ENCODE results near the gene FLAD1.

The FLAD1 gene

GRCh38 chr1:155005076-155006011 is 22.2 kb downstream of the FLAD1 start:
- DNase-seq = no peak

- peak in 1 of 2 experiments; percentile 13 for DNase-seq
These were observed 23.5 kb downstream of the FLAD1 start for GRCh38 chr1:155006601-155007101.

GRCh38 chr1:155007251-155007828 is 24.2 kb downstream of the FLAD1 start:
- DNase-seq = no peak

GRCh38 chr1:155008015-155008941 is 25.1 kb downstream of the FLAD1 start:
- DNase-seq = no peak

- no peak for DNase-seq
These were observed 26.1 kb downstream of the FLAD1 start for GRCh38 chr1:155009221-155009711.

- DNase-seq = no peak
These were observed 26.6 kb downstream of the FLAD1 start for GRCh38 chr1:155009742-155010141.

GRCh38 chr1:155010211-155010918 is 27.2 kb downstream of the FLAD1 start:
- no peak for DNase-seq

- DNase-seq = no peak
These were observed 27.9 kb downstream of the FLAD1 start for GRCh38 chr1:155011004-155011416.

GRCh38 chr1:155011437-155012025 is 28.4 kb downstream of the FLAD1 start:
- no peak for DNase-seq

- DNase-seq = no peak
These were observed 28.9 kb downstream of the FLAD1 start for GRCh38 chr1:155012026-155012546.

GRCh38 chr1:155012776-155013602 is 29.8 kb downstream of the FLAD1 start:
- no peak for DNase-seq

GRCh38 chr1:155013632-155014031 is 30.5 kb downstream of the FLAD1 start:
- DNase-seq = no peak

GRCh38 chr1:155014709-155015508 is 31.8 kb downstream of the FLAD1 start:
- no peak for DNase-seq

GRCh38 chr1:155015527-155016230 is 32.5 kb downstream of the FLAD1 start:
- DNase-seq = no peak

- no peak for DNase-seq
These were observed 33.2 kb downstream of the FLAD1 start for GRCh38 chr1:155016231-155016831.

- DNase-seq = peak in 1 of 2 experiments; percentile 41
These were observed 34.1 kb downstream of the FLAD1 start for GRCh38 chr1:155017041-155017945.

- no peak for DNase-seq
These were observed 34.8 kb downstream of the FLAD1 start for GRCh38 chr1:155017946-155018316.
